SHP77 (cell line): ENCODE data around the gene NUDT22.
A peak's percentile ranks its signal among the peaks of the same experiment; 100 is the strongest.

Experiments
- DNase-seq, 2 experiments: peaks; one replicate each; lab custom pipeline; 2025; lab: John Stamatoyannopoulos, UW

NUDT22 gene

DNA sequence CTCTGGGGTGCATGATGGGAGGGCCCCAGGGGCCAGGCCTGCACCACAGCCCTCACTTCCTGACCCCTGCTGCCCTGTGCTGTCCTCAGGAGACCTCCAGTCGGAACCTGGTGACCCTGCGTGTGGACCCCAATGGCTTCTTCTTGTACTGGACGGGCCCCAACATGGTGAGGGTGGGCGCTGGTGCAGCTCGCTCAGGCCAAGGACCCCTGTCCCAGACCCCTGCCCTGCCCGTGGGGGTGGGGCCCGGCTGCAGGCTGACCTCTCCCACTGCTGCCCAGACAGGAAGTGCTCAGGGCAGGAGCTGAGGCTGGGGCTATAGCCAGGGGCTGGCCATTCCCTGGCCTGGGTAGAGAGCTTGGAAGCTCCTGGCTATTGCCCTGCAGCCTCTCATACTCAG is 28.3 kb downstream of the NUDT22 start:
- no peak for DNase-seq

GRCh38 chr11:64255135-64256128 is 29.4 kb downstream of the NUDT22 start:
- no peak for DNase-seq

DNA sequence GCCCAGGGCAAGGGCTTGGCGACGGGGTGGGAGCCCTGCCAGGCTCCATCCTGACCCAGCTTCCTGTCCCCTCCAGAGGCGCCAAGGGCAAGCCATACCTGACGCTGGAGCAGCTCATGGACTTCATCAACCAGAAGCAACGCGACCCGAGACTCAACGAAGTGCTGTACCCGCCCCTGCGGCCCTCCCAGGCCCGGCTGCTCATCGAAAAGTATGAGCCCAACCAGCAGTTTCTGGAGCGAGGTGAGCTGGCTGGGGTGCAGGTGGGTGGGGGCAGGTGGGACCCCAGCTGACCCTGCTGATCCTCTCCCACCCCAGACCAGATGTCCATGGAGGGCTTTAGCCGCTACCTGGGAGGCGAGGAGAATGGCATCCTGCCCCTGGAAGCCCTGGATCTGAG is 30.2 kb downstream of the NUDT22 start:
- no peak for DNase-seq

GRCh38 chr11:64258356-64258755 is 32.3 kb downstream of the NUDT22 start:
- DNase-seq = no peak

GRCh38 chr11:64258946-64259532 is 33.0 kb downstream of the NUDT22 start:
- DNase-seq = no peak

DNA sequence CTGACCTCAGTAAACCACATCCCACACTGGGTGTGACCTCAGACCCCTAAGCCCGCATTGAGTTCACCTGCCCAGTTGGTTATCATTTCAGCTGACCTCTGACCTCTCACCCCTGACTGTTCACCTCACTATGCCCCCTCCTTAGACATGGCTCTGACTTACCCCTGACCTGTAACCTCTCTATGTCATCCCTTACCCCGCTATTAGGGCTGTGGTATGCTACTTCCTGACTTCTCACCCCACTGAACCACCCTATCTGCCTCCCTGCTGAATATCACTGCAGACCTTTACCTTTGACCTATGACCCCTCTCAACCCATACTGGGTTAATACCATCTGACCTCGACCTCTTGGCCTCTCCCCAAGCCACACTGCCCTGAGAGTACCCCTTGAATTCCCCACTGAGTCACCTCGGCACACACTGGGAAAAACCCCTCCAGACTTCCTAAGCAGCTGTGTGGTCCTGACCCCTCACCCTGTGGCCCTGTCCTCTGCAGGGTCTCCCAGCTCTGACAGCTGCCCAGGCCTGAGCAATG is 33.5 kb downstream of the NUDT22 start:
- no peak for DNase-seq

- DNase-seq = no peak
Measured at GRCh38 chr11:64260147-64260708, 34.2 kb downstream of the NUDT22 start.

GRCh38 chr11:64261556-64262080 is 35.5 kb downstream of the NUDT22 start:
- no peak for DNase-seq

- DNase-seq = no peak
Measured at GRCh38 chr11:64262271-64263002, 36.4 kb downstream of the NUDT22 start.

GRCh38 chr11:64263021-64263946 is 37.2 kb downstream of the NUDT22 start:
- no peak for DNase-seq

- DNase-seq = no peak
Measured at GRCh38 chr11:64263947-64264317, 37.9 kb downstream of the NUDT22 start.

DNA sequence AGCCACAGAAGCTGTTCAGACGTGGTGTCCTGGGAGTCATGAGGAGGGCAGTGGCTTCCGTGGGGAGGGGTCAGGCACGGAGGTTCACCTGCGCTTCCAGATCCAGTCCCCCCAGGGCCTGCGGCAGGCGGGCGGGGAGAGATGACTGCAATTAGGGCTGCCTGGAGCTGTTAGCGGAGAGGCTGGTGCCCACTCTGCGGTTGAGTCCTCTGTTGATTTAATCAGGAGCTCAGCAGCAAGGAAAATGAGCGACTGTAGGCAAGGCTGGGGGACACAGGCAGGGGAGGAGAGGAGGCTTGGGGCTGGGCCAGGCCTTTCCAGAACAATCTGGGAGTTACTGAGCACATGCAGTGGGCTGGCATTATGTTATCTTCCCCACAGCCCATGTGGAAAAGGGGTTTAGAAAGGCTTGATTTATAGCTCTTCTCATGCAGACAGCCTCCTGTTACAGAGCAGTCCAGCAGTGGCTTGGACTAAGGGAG is 38.3 kb downstream of the NUDT22 start:
- DNase-seq = no peak

GRCh38 chr11:64265176-64266160 is 39.4 kb downstream of the NUDT22 start:
- DNase-seq = no peak

GRCh38 chr11:64266339-64266738 is 40.3 kb downstream of the NUDT22 start:
- DNase-seq = no peak

DNA sequence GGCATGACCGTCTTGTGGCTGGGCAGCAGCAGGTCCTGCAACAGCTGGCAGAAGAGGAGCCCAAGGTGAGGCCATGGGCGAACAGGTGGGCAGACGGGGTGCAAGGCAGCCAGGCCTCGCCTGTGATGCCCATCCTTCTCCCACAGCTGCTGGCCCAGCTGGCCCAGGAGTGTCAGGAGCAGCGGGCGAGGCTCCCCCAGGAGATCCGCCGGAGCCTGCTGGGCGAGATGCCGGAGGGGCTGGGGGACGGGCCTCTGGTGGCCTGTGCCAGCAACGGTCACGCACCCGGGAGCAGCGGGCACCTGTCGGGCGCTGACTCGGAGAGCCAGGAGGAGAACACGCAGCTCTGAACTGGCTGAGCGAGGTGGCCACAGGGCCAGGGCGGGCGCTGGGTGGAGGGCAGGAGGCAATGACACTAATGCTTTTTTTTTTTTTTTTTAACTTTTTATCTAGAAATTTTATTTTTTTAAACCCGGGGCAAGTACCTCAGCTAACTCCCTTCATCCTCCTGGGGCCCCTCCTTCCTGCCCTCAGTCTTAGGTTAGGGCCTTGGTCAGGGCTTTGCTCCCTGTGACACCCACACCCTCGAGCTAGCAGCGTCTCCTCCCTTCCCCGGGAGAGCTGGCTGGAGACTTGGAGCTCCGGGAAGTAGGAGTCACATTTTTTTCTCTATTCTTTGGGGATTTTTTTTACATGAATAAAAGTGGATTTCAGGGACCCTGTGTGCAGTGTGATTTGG is 41.3 kb downstream of the NUDT22 start:
- no peak for DNase-seq

GRCh38 chr11:64268025-64268892 is 42.2 kb downstream of the NUDT22 start:
- no peak for DNase-seq

DNA sequence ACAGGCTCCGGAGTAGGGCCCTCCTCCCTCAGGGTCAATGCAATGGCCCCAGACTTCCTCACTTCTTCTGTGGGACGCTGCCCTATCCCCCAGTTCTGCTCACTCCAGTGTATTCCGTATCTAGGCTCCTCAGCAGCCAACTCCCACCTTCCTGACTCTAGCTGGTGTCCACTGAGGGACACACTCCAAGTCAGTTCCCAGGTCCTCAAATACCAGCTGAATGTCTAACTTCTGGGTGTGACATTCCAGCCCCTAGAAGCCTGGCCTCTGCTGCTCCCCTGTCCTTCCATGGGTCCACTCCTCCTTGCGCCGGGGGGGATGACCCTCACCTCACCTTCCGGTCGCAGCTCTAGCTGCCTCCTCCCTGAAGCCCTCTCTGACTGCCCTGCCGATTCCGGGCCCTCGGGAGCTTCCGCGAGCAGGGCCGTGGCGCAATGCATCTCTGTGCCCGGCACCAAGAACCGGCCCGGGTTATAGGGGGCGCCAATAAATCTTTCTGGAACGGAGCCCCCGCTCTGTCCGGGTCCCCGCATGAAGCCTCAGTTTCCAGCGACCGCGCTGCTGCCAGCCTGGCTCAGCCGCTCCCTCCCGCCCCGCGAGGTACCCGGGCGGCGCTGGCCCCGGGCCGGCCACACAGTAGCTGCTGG is 42.9 kb downstream of the NUDT22 start:
- DNase-seq = peak; percentile 40 to 62
